Activated T-cell treated with anti-CD3 and anti-CD28 coated beads for 24 hours (primary cell): Measurements from ENCODE around the gene SEPTIN10.

Source experiments
- DNase-seq: peaks from one replicate; pipeline ENCODE4 v3.0.0-alpha.2; 2020; ENCODE audit warnings: low read depth

Gene SEPTIN10

GRCh38 chr2:109497911-109498870 is 115.6 kb downstream of the SEPTIN10 start:
- no peak for DNase-seq

GRCh38 chr2:109497463-109497862 is 116.3 kb downstream of the SEPTIN10 start:
- no peak for DNase-seq

- no peak for DNase-seq
These were observed 119.4 kb downstream of the SEPTIN10 start for GRCh38 chr2:109494351-109494750.

GRCh38 chr2:109493176-109493935 is 120.4 kb downstream of the SEPTIN10 start:
- DNase-seq, result no peak
